Measurements from ENCODE around the gene DNAH6. TPM values are rescaled to one million over a fixed set of nuclear protein-coding genes. Genes with fewer than 3 reads are reported as not detected.

DNAH6 gene
- total and polyA plus RNA-seq, 2 of the 8 experiments (the other 6 are each of a cell fraction or from before 2014, with no cell fraction given) = 0.06 to 0.43 TPM

- Histone ChIP-seq H4K91ac (replicated peaks; ENCODE audit: insufficient read length, low read length) (no peak overlapping the region), H2BK120ac (replicated peaks; ENCODE audit: low read depth, low read length) (no peak overlapping the region), H3K23ac (ENCODE audit: insufficient read length) (no peak overlapping the region), H2BK5ac (ENCODE audit: low read depth, low read length) (no peak overlapping the region), H3K4me1 (replicated peaks in 1 of 4; ENCODE audit: control insufficient read depth in 3 of 4, insufficient read depth in 4 of 4, low read length in 3 of 4) (no peaks in the 10 kb centered on the region), H3K56ac (replicated peaks; ENCODE audit: insufficient read length, low read depth, low read length) (no peak overlapping the region), H3K9me3 (ENCODE audit: insufficient read depth in 2 of 2, low read depth in 1 of 2, low read length in 1 of 2) (no peaks in the 10 kb centered on the region), H4K20me1 (replicated peaks in 1 of 2; ENCODE audit: control insufficient read depth in 1 of 2, insufficient read depth in 2 of 2, low read length in 2 of 2) (no peaks in the 10 kb centered on the region), H4K8ac (ENCODE audit: extremely low read depth, insufficient read depth, low read length) (no peak overlapping the region), H3K27me3 (replicated peaks in 1 of 4; ENCODE audit: control insufficient read depth in 3 of 4, extremely low read depth in 1 of 4, insufficient read depth in 3 of 4, low read length in 3 of 4) (no peaks in the 10 kb centered on the region), H3K27ac (ENCODE audit: low read depth, low read length) (no peak overlapping the region), H2BK12ac (ENCODE audit: low read depth, low read length) (no peak overlapping the region), H3K36me3 (ENCODE audit: control insufficient read depth in 2 of 4, insufficient read depth in 4 of 4, low read length in 3 of 4) (no peaks in the 10 kb centered on the region), H3K79me1 (ENCODE audit: low read depth, low read length) (no peaks in the 10 kb centered on the region), H2BK15ac (ENCODE audit: low read length) (no peak overlapping the region), H3K23me2 (ENCODE audit: low read depth, low read length) (no peaks in the 10 kb centered on the region), H3K14ac (ENCODE audit: insufficient read length) (no peak overlapping the region), H2BK20ac (ENCODE audit: low read length) (no peak overlapping the region), H3K79me2 (ENCODE audit: control insufficient read depth in 1 of 2, insufficient read depth in 2 of 2, low read length in 2 of 2) (no peaks in the 10 kb centered on the region), H3K9ac (replicated peaks in 1 of 4; ENCODE audit: extremely low read depth in 1 of 4, low read depth in 3 of 4, low read length in 3 of 4) (no peak overlapping the region), H2AFZ (ENCODE audit: low read length) (no peak overlapping the region), H3K18ac (ENCODE audit: extremely low read depth, low read length) (no peak overlapping the region), H4K5ac (ENCODE audit: insufficient read length, low read depth, low read length) (no peak overlapping the region), H2AK5ac (ENCODE audit: low read depth, low read length) (no peak overlapping the region), H3K4ac (replicated peaks; ENCODE audit: insufficient read length, low read depth, low read length) (no peak overlapping the region), H3K4me2 (ENCODE audit: insufficient read depth in 1 of 2, low read depth in 2 of 2, low read length in 2 of 2) (no peak overlapping the region), H3K4me3 (ENCODE audit: extremely low read depth in 1 of 4, insufficient read depth in 2 of 4, low read depth in 3 of 4, low read length in 4 of 4) (no peak overlapping the region)
- 83% methylated on average over 5 of the region's 5 CpGs; no CpG with 5 or more reads in 1 of the 2 experiments for WGBS, 2 experiments (ENCODE audit: extremely low coverage in 1 of 2, insufficient coverage in 1 of 2, insufficient read length in 1 of 2, insufficient replicate concordance in 2 of 2, low coverage in 1 of 2, low lambda C conversion rate in 2 of 2, missing lambda C conversion rate in 1 of 2)
- CTCF ChIA-PET (ENCODE audit: partially characterized antibody) = no interaction called here
- DNase-seq (ENCODE audit: low read depth in 1 of 2, low spot score in 2 of 2) = no peak
- POLR2A ChIA-PET (ENCODE audit: partially characterized antibody) = no interaction called here
- no peak for TF ChIP-seq ZNF274 (IDR thresholded peaks at IDR 0.05; ENCODE audit: borderline replicate concordance, extremely low read depth, low read length)
- FAIRE-seq = no peak
These were observed 170.6 kb downstream of the DNAH6 start for GRCh38 chr2:84686783-84687476.
